MM.1S (cell line): ENCODE results near the gene FBXL20.

Source experiments
- CTCF ChIP-seq: fragments of 300-600 bp; sonication (generic); IDR thresholded peaks from 2 replicates; pipeline ENCODE4 v1.5.1; 2016; ENCODE audit warnings: antibody characterized with exemption, low read length, mixed read lengths
- EZH2 ChIP-seq: fragments of 300-600 bp; sonication (generic); optimal IDR thresholded peaks from 2 replicates; pipeline ENCODE3; 2017; ENCODE audit warnings: low read depth, mild to moderate bottlenecking, antibody characterized with exemption, low read length, mixed read lengths

DNA sequence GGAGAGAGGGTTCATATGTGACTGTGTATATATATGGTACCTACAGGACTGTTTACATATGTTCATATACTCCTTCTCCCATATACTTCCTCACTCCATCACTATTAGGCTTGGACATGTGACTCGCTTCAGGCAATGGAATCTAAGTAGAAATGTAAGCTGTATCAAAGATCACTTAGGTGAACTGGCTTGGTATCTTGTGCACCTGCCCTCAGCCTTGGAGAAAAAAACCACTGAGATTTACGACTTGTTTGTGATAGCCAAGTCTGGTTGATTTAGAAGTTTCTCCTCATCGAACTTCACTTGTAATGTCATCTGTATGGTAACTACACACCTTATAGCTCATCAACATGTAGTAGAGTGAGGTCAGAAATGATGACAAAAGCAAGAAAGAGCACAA is 59.9 kb downstream of the FBXL20 start:
- TF ChIP-seq CTCF (no peak), EZH2 (no peak)
